Heart left ventricle (tissue), 13 donors: Measurements from ENCODE around the gene NFX1.

Experiments
- POLR2A ChIP-seq, 2 donors: fragments of 450-650 bp; IDR thresholded peaks; one replicate each; pipeline ENCODE4 v1.6.1; 2017; ENCODE audit warnings: antibody characterized with exemption in 2 of 2, mild to moderate bottlenecking in 2 of 2, moderate library complexity in 2 of 2
- TF ChIP-seq, protein P1 (sequence below), 12 donors: fragments of 200-600 bp; sonication (generic) in 4 of 12; IDR thresholded peaks; one replicate each; pipeline versions ENCODE4 v1.5.0 to v1.8.0; 2018 to 2022; ENCODE audit warnings: antibody characterized with exemption in 12 of 12, mild to moderate bottlenecking in 5 of 12
- donor health status: ischemic (EF 13 %, LVEDD 7.1; RV severe dilation, severe dysfunction).
- donor health status: DM: no; HTN: yes; CAD: no.
- donor health status: DM: no; HTN: no; CAD: no.
- donor health status: ischemic (EF 25% LVEDD 6.9; RV normal size, moderate dysfunction).
- donor health status: ischemic (EF 25% LVEDD 5.7; RV mildly dilated, moderate dysfunction).
- donor health status: ischemic (EF 35%, LVEDD 5.7; RV mildly dilated, moderate dysfunction).
- donor health status: nonischemic (EF 11% LVEDD 7.7; RV severe dilation, severe dysfunction).
- donor health status: DM: yes; HTN: yes; CAD: no.
- donor health status: PGD.
- donor health status: ischemic (EF 29% LVEDD 5.4; RV normal size, mild dysfunction).
- donor health status: nonischemic (EF 23%, LVEDD 6.1; RV moderate dilation, normal function).

DNA sequence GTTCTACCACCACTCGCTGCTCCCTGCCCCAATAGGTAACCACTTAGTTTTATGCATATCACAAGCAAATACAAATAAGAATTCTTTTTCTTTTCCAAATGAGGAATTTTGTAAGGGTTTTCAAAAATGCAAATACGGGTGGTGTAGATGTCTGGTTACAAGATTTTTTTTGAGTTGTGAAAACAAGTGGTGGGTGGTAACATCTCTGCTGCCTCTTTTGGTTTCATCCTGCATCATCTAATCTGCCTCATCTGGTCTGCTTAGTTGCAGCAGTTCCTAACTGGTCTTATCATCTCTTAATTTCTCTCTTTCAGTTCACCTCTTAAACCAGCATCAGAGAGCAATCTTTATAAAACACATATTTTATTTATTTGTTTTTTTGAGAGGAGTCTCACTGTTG is 5.3 kb downstream of the NFX1 start:
- TF ChIP-seq, protein P1, sequence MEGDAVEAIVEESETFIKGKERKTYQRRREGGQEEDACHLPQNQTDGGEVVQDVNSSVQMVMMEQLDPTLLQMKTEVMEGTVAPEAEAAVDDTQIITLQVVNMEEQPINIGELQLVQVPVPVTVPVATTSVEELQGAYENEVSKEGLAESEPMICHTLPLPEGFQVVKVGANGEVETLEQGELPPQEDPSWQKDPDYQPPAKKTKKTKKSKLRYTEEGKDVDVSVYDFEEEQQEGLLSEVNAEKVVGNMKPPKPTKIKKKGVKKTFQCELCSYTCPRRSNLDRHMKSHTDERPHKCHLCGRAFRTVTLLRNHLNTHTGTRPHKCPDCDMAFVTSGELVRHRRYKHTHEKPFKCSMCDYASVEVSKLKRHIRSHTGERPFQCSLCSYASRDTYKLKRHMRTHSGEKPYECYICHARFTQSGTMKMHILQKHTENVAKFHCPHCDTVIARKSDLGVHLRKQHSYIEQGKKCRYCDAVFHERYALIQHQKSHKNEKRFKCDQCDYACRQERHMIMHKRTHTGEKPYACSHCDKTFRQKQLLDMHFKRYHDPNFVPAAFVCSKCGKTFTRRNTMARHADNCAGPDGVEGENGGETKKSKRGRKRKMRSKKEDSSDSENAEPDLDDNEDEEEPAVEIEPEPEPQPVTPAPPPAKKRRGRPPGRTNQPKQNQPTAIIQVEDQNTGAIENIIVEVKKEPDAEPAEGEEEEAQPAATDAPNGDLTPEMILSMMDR (IDR thresholded peaks at IDR 0.05) = no peak
- TF ChIP-seq POLR2A (IDR thresholded peaks at IDR 0.05) = no peak
